ENCODE data around the gene C11orf98.
A peak's percentile ranks its signal among the peaks of the same experiment; 100 is the strongest.

Gene C11orf98

GRCh38 chr11:62645946-62646824 is 18.8 kb downstream of the C11orf98 start, which contains the start of gene GANAB:
GANAB (minus strand) TSS chr11:62646613; CDS start chr11:62646599, 14 bp downstream.
- Histone ChIP-seq H3K79me2 (ENCODE audit: low read length) (peaks cover 66% of the 10 kb centered on the region), H3K36me3 (replicated peaks; ENCODE audit: insufficient read depth, low read length) (0 out of 2 replicates have a peak, but pooled peaks cover 8% of the 10 kb centered on the region)

GRCh38 chr11:62645671-62645945 is 19.4 kb downstream of the C11orf98 start:
- no peak for DNase-seq
- Histone ChIP-seq H4K20me1 (ENCODE audit: insufficient read depth, low read length) (no peaks in the 10 kb centered on the region), H3K4me1 (ENCODE audit: low read length) (peaks cover 9% of the 10 kb centered on the region), H3K4me3 (ENCODE audit: low read length) (peak overlapping the region; percentile 89), H3F3A (ENCODE audit: insufficient read depth, low read length) (peaks cover 5% of the 10 kb centered on the region; the same call in 1 of the 2 replicates), H3K9me2 (replicated peaks; ENCODE audit: insufficient read depth, low read length) (no peaks in the 10 kb centered on the region), H3K4me2 (ENCODE audit: low read depth, low read length) (peak overlapping the region; percentile 89), H3K27me3 (replicated peaks; ENCODE audit: insufficient read depth, low read length) (no peaks in the 10 kb centered on the region), H2AFZ (ENCODE audit: low read length) (no peak overlapping the region), H3K36me3 (replicated peaks; ENCODE audit: insufficient read depth, low read length) (0 out of 2 replicates have a peak, but pooled peaks cover 8% of the 10 kb centered on the region), H3K9ac (ENCODE audit: low read length) (peak overlapping the region; percentile 95), H3K27ac (ENCODE audit: low read length) (peak overlapping the region; percentile 61; the same call in 1 of the 2 replicates), H3K9me3 (replicated peaks; ENCODE audit: insufficient read depth, low read length) (no peaks in the 10 kb centered on the region), H3K79me2 (ENCODE audit: low read length) (peaks cover 66% of the 10 kb centered on the region)
- no peak for TF ChIP-seq EZH2 (optimal IDR thresholded peaks at IDR 0.05; ENCODE audit: low read depth, low read length)

More at GRCh38 chr11:62645946-62646824, 18.8 kb downstream of the C11orf98 start, which contains the start of gene GANAB:
- Histone ChIP-seq H3K27me3 (replicated peaks; ENCODE audit: insufficient read depth, low read length) (no peaks in the 10 kb centered on the region), H3K9me2 (replicated peaks; ENCODE audit: insufficient read depth, low read length) (no peaks in the 10 kb centered on the region), H3K4me3 (ENCODE audit: low read length) (peak within 1 kb of the TSS; percentile 89), H2AFZ (ENCODE audit: low read length) (peak within 1 kb of the TSS; percentile 40), H3K4me1 (ENCODE audit: low read length) (peaks cover 9% of the 10 kb centered on the region), H3F3A (ENCODE audit: insufficient read depth, low read length) (peaks cover 5% of the 10 kb centered on the region; the same call in 1 of the 2 replicates), H3K27ac (ENCODE audit: low read length) (peak within 1 kb of the TSS; percentile 61; the same call in 1 of the 2 replicates), H3K4me2 (ENCODE audit: low read depth, low read length) (peak within 1 kb of the TSS; percentile 89), H4K20me1 (ENCODE audit: insufficient read depth, low read length) (no peaks in the 10 kb centered on the region), H3K9ac (ENCODE audit: low read length) (peak within 1 kb of the TSS; percentile 95), H3K9me3 (replicated peaks; ENCODE audit: insufficient read depth, low read length) (no peaks in the 10 kb centered on the region)
- TF ChIP-seq EZH2phosphoT487 (IDR thresholded peaks at IDR 0.05; ENCODE audit: low read length) (no peak), CTCF (IDR thresholded peaks at IDR 0.05; ENCODE audit: low read length) (no peak)
- peak; percentile 99 for DNase-seq

- DNase-seq: no peak
- Histone ChIP-seq H3K4me1 (ENCODE audit: low read length) (peaks cover 9% of the 10 kb centered on the region), H3K27ac (ENCODE audit: low read length) (no peak overlapping the region), H2AFZ (ENCODE audit: low read length) (no peak overlapping the region), H3K79me2 (ENCODE audit: low read length) (peaks cover 68% of the 10 kb centered on the region), H3K9ac (ENCODE audit: low read length) (no peak overlapping the region), H3K36me3 (replicated peaks; ENCODE audit: insufficient read depth, low read length) (0 out of 2 replicates have a peak, but pooled peaks cover 8% of the 10 kb centered on the region), H3F3A (ENCODE audit: insufficient read depth, low read length) (peaks cover 5% of the 10 kb centered on the region; the same call in 1 of the 2 replicates), H3K4me2 (ENCODE audit: low read depth, low read length) (no peak overlapping the region), H3K4me3 (ENCODE audit: low read length) (no peak overlapping the region), H4K20me1 (ENCODE audit: insufficient read depth, low read length) (no peaks in the 10 kb centered on the region), H3K9me3 (replicated peaks; ENCODE audit: insufficient read depth, low read length) (no peaks in the 10 kb centered on the region), H3K27me3 (replicated peaks; ENCODE audit: insufficient read depth, low read length) (no peaks in the 10 kb centered on the region), H3K9me2 (replicated peaks; ENCODE audit: insufficient read depth, low read length) (no peaks in the 10 kb centered on the region)
- TF ChIP-seq CTCF (IDR thresholded peaks at IDR 0.05; ENCODE audit: low read length) (no peak), EZH2phosphoT487 (IDR thresholded peaks at IDR 0.05; ENCODE audit: low read length) (no peak), EZH2 (optimal IDR thresholded peaks at IDR 0.05; ENCODE audit: low read depth, low read length) (no peak)
These were observed 20.8 kb downstream of the C11orf98 start for GRCh38 chr11:62644220-62644619.
